HS-5 (cell line): ENCODE data around the gene CELF2.

Source experiments
- DNase-seq: peaks from one replicate; pipeline ENCODE4 v3.0.0-alpha.2; 2012; ENCODE audit warnings: low read depth

Gene CELF2

GRCh38 chr10:11224792-11225416 is 207.2 kb downstream of the CELF2 start:
- DNase-seq = no peak

GRCh38 chr10:11225935-11226334 is 208.3 kb downstream of the CELF2 start:
- no peak for DNase-seq

GRCh38 chr10:11227103-11227502 is 209.4 kb downstream of the CELF2 start:
- DNase-seq = no peak

GRCh38 chr10:11229893-11230292 is 212.2 kb downstream of the CELF2 start:
- DNase-seq = no peak

- no peak for DNase-seq
Measured at GRCh38 chr10:11230498-11231167, 213.0 kb downstream of the CELF2 start.

GRCh38 chr10:11231285-11231684 is 213.6 kb downstream of the CELF2 start:
- DNase-seq = no peak

- no peak for DNase-seq
Measured at GRCh38 chr10:11232222-11232961, 214.7 kb downstream of the CELF2 start.

- DNase-seq = no peak
Measured at GRCh38 chr10:11234857-11235531, 217.3 kb downstream of the CELF2 start.

GRCh38 chr10:11235771-11236170 is 218.1 kb downstream of the CELF2 start:
- no peak for DNase-seq

GRCh38 chr10:11236234-11236633 is 218.6 kb downstream of the CELF2 start:
- no peak for DNase-seq

- DNase-seq = no peak
Measured at GRCh38 chr10:11237571-11237970, 219.9 kb downstream of the CELF2 start.

- no peak for DNase-seq
Measured at GRCh38 chr10:11238893-11239292, 221.2 kb downstream of the CELF2 start.

- no peak for DNase-seq
Measured at GRCh38 chr10:11240641-11241040, 223.0 kb downstream of the CELF2 start.

GRCh38 chr10:11242443-11243387 is 225.0 kb downstream of the CELF2 start:
- DNase-seq = no peak

- DNase-seq = no peak
Measured at GRCh38 chr10:11243425-11244222, 226.0 kb downstream of the CELF2 start.

- no peak for DNase-seq
Measured at GRCh38 chr10:11245095-11245479, 227.4 kb downstream of the CELF2 start.

- DNase-seq = no peak
Measured at GRCh38 chr10:11245510-11245909, 227.8 kb downstream of the CELF2 start.

GRCh38 chr10:11245981-11246590 is 228.4 kb downstream of the CELF2 start:
- no peak for DNase-seq

GRCh38 chr10:11246752-11247467 is 229.2 kb downstream of the CELF2 start:
- DNase-seq = no peak
